Neural cell (in vitro differentiated cells): ENCODE results near the gene CPA3. TPM values are rescaled to one million over a fixed set of nuclear protein-coding genes. Genes with fewer than 3 reads are reported as not detected.

ENCODE experiments used
- H2AFZ ChIP-seq: fragments of 200-600, 300-800 bp; sonication (generic), shearing (Covaris generic); 2 replicates; pipeline ENCODE4 v1.6.0; 2014; ENCODE audit warnings: low read depth, mild to moderate bottlenecking, antibody characterized with exemption, low read length, moderate library complexity
- H3F3A ChIP-seq: fragments of 200-600 bp; shearing (Covaris generic); 2 replicates; pipeline ENCODE4 v1.6.1; 2016; ENCODE audit warnings: mild to moderate bottlenecking, moderate library complexity, mixed read lengths, antibody characterized with exemption, low read length; ENCODE audit not compliant: insufficient read depth, poor library complexity, severe bottlenecking
- H3K27ac ChIP-seq: fragments of 200-600, 300-800 bp; sonication (generic), shearing (Covaris generic); 2 replicates; pipeline ENCODE4 v1.5.1; 2014; ENCODE audit warnings: mild to moderate bottlenecking, low read length, moderate library complexity
- H3K27me3 ChIP-seq: fragments of 300-800, 200-600 bp; sonication (generic), shearing (Covaris generic); 2 replicates; pipeline ENCODE4 v1.6.0; 2014; ENCODE audit warnings: mild to moderate bottlenecking, low read depth, low read length, moderate library complexity; ENCODE audit not compliant: insufficient read depth
- H3K36me3 ChIP-seq: fragments of 300-800, 200-600 bp; sonication (generic), shearing (Covaris generic); 2 replicates; pipeline ENCODE4 v1.5.1; 2014; ENCODE audit warnings: mild to moderate bottlenecking, antibody characterized with exemption, low read length, moderate library complexity; ENCODE audit not compliant: insufficient read depth
- H3K4me2 ChIP-seq: fragments of 300-800, 200-600 bp; sonication (generic), shearing (Covaris generic); 2 replicates; pipeline ENCODE4 v1.6.0; 2014; ENCODE audit warnings: mild to moderate bottlenecking, low read length
- H3K4me3 ChIP-seq: fragments of 300-800, 200-600 bp; sonication (generic), shearing (Covaris generic); 2 replicates; pipeline ENCODE4 v1.5.1; 2014; ENCODE audit warnings: mild to moderate bottlenecking, low read length, moderate library complexity
- H3K79me2 ChIP-seq: fragments of 200-600 bp; shearing (Covaris generic); replicated peaks from 2 replicates; pipeline ENCODE4 v1.6.0; 2014; ENCODE audit warnings: mild to moderate bottlenecking, low read length, moderate library complexity; ENCODE audit not compliant: insufficient read depth
- H3K9ac ChIP-seq: fragments of 300-800, 200-600 bp; sonication (generic), shearing (Covaris generic); 2 replicates; pipeline ENCODE4 v1.6.1; 2016; ENCODE audit warnings: mild to moderate bottlenecking, low read length, mixed read lengths
- H3K9me2 ChIP-seq: fragments of 200-600 bp; shearing (Covaris generic); 2 replicates; pipeline ENCODE4 v1.6.1; 2016; ENCODE audit warnings: mild to moderate bottlenecking, low read length, mixed read lengths; ENCODE audit not compliant: insufficient read depth
- H3K9me3 ChIP-seq: fragments of 200-600, 300-800 bp; sonication (generic), shearing (Covaris generic); 2 replicates; pipeline ENCODE4 v1.6.1; 2016; ENCODE audit warnings: mild to moderate bottlenecking, mixed run types, low read length, moderate library complexity, mixed read lengths
- H4K20me1 ChIP-seq: fragments of 200-600 bp; shearing (Covaris generic); 2 replicates; pipeline ENCODE4 v1.6.1; 2016; ENCODE audit warnings: mild to moderate bottlenecking, mixed run types; ENCODE audit not compliant: insufficient read depth
- CTCF ChIP-seq: fragments of 450-650 bp; IDR thresholded peaks from 2 replicates; pipeline ENCODE4 v1.5.1; 2014; ENCODE audit warnings: antibody characterized with exemption, mild to moderate bottlenecking, moderate library complexity; ENCODE audit not compliant: poor library complexity, severe bottlenecking
- EP300 ChIP-seq: fragments of 450-650 bp; conservative IDR thresholded peaks from 2 replicates; pipeline ENCODE4 v1.6.1; 2014; ENCODE audit warnings: antibody characterized with exemption, mild to moderate bottlenecking, moderate library complexity; ENCODE audit not compliant: poor library complexity, severe bottlenecking
- EZH2 ChIP-seq: fragments of 200-600, 300-800 bp; shearing (Covaris generic), sonication (generic); IDR thresholded peaks from 2 replicates; pipeline ENCODE4 v1.6.1; 2014; ENCODE audit warnings: antibody characterized with exemption, low read length, borderline replicate concordance, mild to moderate bottlenecking; ENCODE audit not compliant: insufficient read depth, poor library complexity, severe bottlenecking
- MXI1 ChIP-seq: fragments of 450-650 bp; conservative IDR thresholded peaks from 2 replicates; pipeline ENCODE4 v1.6.1; 2014; ENCODE audit warnings: antibody characterized with exemption, mild to moderate bottlenecking; ENCODE audit not compliant: poor library complexity, severe bottlenecking
- POLR2AphosphoS5 ChIP-seq: IDR thresholded peaks from 2 replicates; pipeline ENCODE4 v1.6.1; 2012
- RAD21 ChIP-seq: fragments of 450-650 bp; conservative IDR thresholded peaks from 2 replicates; pipeline ENCODE4 v1.6.1; 2014; ENCODE audit warnings: antibody characterized with exemption, mild to moderate bottlenecking, moderate library complexity
- REST ChIP-seq: IDR thresholded peaks from 2 replicates; pipeline ENCODE4 v1.6.1; 2012; ENCODE audit warnings: borderline replicate concordance
- SMC3 ChIP-seq: fragments of 450-650 bp; conservative IDR thresholded peaks from 2 replicates; pipeline ENCODE4 v1.6.1; 2014; ENCODE audit warnings: antibody characterized with exemption, mild to moderate bottlenecking, moderate library complexity; ENCODE audit not compliant: poor library complexity
- TAF1 ChIP-seq: IDR thresholded peaks from 2 replicates; pipeline ENCODE4 v1.6.1; 2012; ENCODE audit warnings: low read depth
- polyA plus RNA-seq: library from polyadenylated mRNA; depleted of rRNA; stranded (reverse); fragments of >200 nt; gene quantifications from 2 replicates; pipeline ENCODE4 v1.2.3, GENCODE V29; 2014

CPA3 gene
- polyA plus RNA-seq, 1 donor from 2014 or later, result not detected

GRCh38 chr3:148938936-148939335 lies 73.8 kb downstream of the CPA3 start:
- Histone ChIP-seq H3K4me3 (no peak overlapping the region), H4K20me1 (no peaks in the 10 kb centered on the region), H3F3A (no peaks in the 10 kb centered on the region), H3K27me3 (no peaks in the 10 kb centered on the region), H3K79me2 (no peaks in the 10 kb centered on the region), H3K9me3 (no peaks in the 10 kb centered on the region), H2AFZ (no peak overlapping the region), H3K27ac (no peak overlapping the region), H3K36me3 (no peaks in the 10 kb centered on the region), H3K9me2 (no peaks in the 10 kb centered on the region), H3K9ac (no peak overlapping the region), H3K4me2 (no peak overlapping the region)
- TF ChIP-seq CTCF (no peak), MXI1 (no peak), SMC3 (no peak), POLR2AphosphoS5 (no peak), EP300 (no peak), EZH2 (no peak), TAF1 (no peak), REST (no peak), RAD21 (no peak)

- no peaks in the 10 kb centered on the region for H3K27me3 ChIP-seq
- H3K9ac ChIP-seq, result no peak overlapping the region
- H3K4me2 ChIP-seq, result no peak overlapping the region
- no peaks in the 10 kb centered on the region for H3K79me2 ChIP-seq
- H3K36me3 ChIP-seq, result no peaks in the 10 kb centered on the region
- H3K9me2 ChIP-seq, result no peaks in the 10 kb centered on the region
- no peaks in the 10 kb centered on the region for H4K20me1 ChIP-seq
- TF ChIP-seq SMC3 (no peak), EZH2 (no peak), TAF1 (no peak)
- H3F3A ChIP-seq, result no peaks in the 10 kb centered on the region
- no peak overlapping the region for H3K4me3 ChIP-seq
- H3K9me3 ChIP-seq, result no peaks in the 10 kb centered on the region
- no peak overlapping the region for H3K27ac ChIP-seq
- no peak overlapping the region for H2AFZ ChIP-seq
These were observed 75.9 kb downstream of the CPA3 start for GRCh38 chr3:148940983-148941382.
